GM12878 (cell line): ENCODE data around the gene USP4. TPM values are rescaled to one million over a fixed set of nuclear protein-coding genes. Genes with fewer than 3 reads are reported as not detected.
A peak's percentile ranks its signal among the peaks of the same experiment; 100 is the strongest.

Experiments used
- ATAC-seq: fragments of 200-7000 bp; cut with Tn5 transposase; 3 replicates; pipeline ENCODE4 v1.9.1; 2020; ENCODE audit warnings: mild to moderate bottlenecking, moderate library complexity
- BruUV-seq: library from RNA; stranded (reverse); fragments of 400-500 nt; replicated peaks from 2 replicates; lab custom pipeline; 2021; lab: Mats Ljungman, UMichigan
- CTCF ChIA-PET: fragments of 300-600 bp; sonication (Branson Sonifier 250); formaldehyde crosslinking; extraction: SDS; loops from one replicate; lab custom pipeline; 2021; ENCODE audit warnings: inconsistent platforms; lab: Yijun Ruan, JAX
- POLR2A ChIA-PET: fragments of 350-600 bp; formaldehyde crosslinking; extraction: SDS; loops from one replicate; lab custom pipeline; 2021; ENCODE audit warnings: inconsistent platforms; lab: Charles Lee
- RAD21 ChIA-PET: fragments of 300-600 bp; sonication (Branson Sonifier 250); formaldehyde crosslinking; loops from one replicate; lab custom pipeline; 2023; ENCODE audit warnings: antibody characterized with exemption; ENCODE audit not compliant: unreplicated experiment; lab: Charles Lee
- SMC1A ChIA-PET: fragments of 300-600 bp; sonication (Branson Sonifier 250); formaldehyde crosslinking; loops from one replicate; lab custom pipeline; 2023; ENCODE audit not compliant: unreplicated experiment, uncharacterized antibody; lab: Charles Lee
- DNase-seq: peaks from one replicate; pipeline ENCODE4 v3.0.0-alpha.2; 2011; ENCODE audit warnings: low read depth, low spot score
- FAIRE-seq: peaks from 3 replicates; lab custom pipeline; 2011; peaks lifted over from hg19 to GRCh38; lab: Jason Lieb, UNC
- H2AFZ ChIP-seq: 2 replicates; pipeline ENCODE4 v1.6.0; 2011; ENCODE audit warnings: low read depth, low read length, control low read depth; ENCODE audit not compliant: control insufficient read depth
- H3K27ac ChIP-seq: 2 replicates; pipeline ENCODE4 v1.5.1; 2011; ENCODE audit warnings: control low read depth; ENCODE audit not compliant: control insufficient read depth, insufficient read depth
- H3K27me3 ChIP-seq, 2 experiments: replicated peaks in 1 of 2; 2 replicates each; pipeline versions ENCODE4 v1.6.0 to v1.6.1; 2011; ENCODE audit warnings: low read length in 1 of 2; ENCODE audit not compliant: control insufficient read depth in 2 of 2, insufficient read depth in 2 of 2
- H3K36me3 ChIP-seq, 2 experiments: 2 replicates each; pipeline ENCODE4 v1.5.1; 2011; ENCODE audit warnings: low read length in 1 of 2; ENCODE audit not compliant: control insufficient read depth in 2 of 2, insufficient read depth in 2 of 2
- H3K4me1 ChIP-seq: 2 replicates; pipeline ENCODE4 v1.6.1; 2011; ENCODE audit warnings: mild to moderate bottlenecking, low read length, moderate library complexity, mixed read lengths; ENCODE audit not compliant: control insufficient read depth, insufficient read depth
- H3K4me2 ChIP-seq: 2 replicates; pipeline ENCODE4 v1.6.0; 2011; ENCODE audit warnings: control low read depth; ENCODE audit not compliant: control insufficient read depth, insufficient read depth
- H3K4me3 ChIP-seq: fragments of 200-600 bp; sonication (generic); 2 replicates; pipeline ENCODE4 v1.5.1; 2016
- H3K79me2 ChIP-seq: 2 replicates; pipeline ENCODE4 v1.6.0; 2011; ENCODE audit warnings: low read length; ENCODE audit not compliant: control insufficient read depth, insufficient read depth
- H3K9ac ChIP-seq: 2 replicates; pipeline ENCODE4 v1.8.0; 2011; ENCODE audit warnings: low read length, control low read depth, mixed read lengths; ENCODE audit not compliant: control insufficient read depth, insufficient read depth
- H3K9me3 ChIP-seq: replicated peaks from 3 replicates; pipeline ENCODE4 v1.5.1; 2011; ENCODE audit warnings: mild to moderate bottlenecking, low read length; ENCODE audit not compliant: control insufficient read depth, insufficient read depth
- H4K20me1 ChIP-seq: 2 replicates; pipeline ENCODE4 v1.6.0; 2011; ENCODE audit not compliant: control insufficient read depth, insufficient read depth
- BCL11A ChIP-seq: IDR thresholded peaks from 2 replicates; pipeline ENCODE4 v1.6.1; 2011; ENCODE audit warnings: low read depth, low read length
- BCL3 ChIP-seq: IDR thresholded peaks from 2 replicates; pipeline ENCODE4 v1.6.1; 2011; ENCODE audit warnings: borderline replicate concordance, low read depth, mild to moderate bottlenecking, moderate library complexity, low read length; ENCODE audit not compliant: insufficient read depth, poor library complexity, severe bottlenecking
- CBFB ChIP-seq: IDR thresholded peaks from 2 replicates; pipeline ENCODE4 v1.6.1; 2016; ENCODE audit warnings: antibody characterized with exemption, low read depth
- CEBPB ChIP-seq, 2 experiments: fragments of 150-350 bp in 1 of 2; IDR thresholded peaks; 2 replicates each; pipeline ENCODE4 v1.6.1; 2012 to 2014; ENCODE audit warnings: low read depth in 2 of 2, low read length in 2 of 2, borderline replicate concordance in 1 of 2, inconsistent platforms in 1 of 2
- CHD2 ChIP-seq: IDR thresholded peaks from 2 replicates; pipeline ENCODE4 v1.6.1; 2011; ENCODE audit warnings: low read depth, low read length, improper control_type of control experiment, borderline replicate concordance
- CREM ChIP-seq: IDR thresholded peaks from 2 replicates; pipeline ENCODE4 v1.6.1; 2014; ENCODE audit warnings: antibody characterized with exemption, low read depth
- HDAC6 ChIP-seq: fragments of 200-600 bp; sonication (generic); IDR thresholded peaks from one replicate; pipeline ENCODE4 v1.8.0; 2017; ENCODE audit warnings: antibody characterized with exemption; ENCODE audit not compliant: unreplicated experiment
- NR2C2 ChIP-seq: IDR thresholded peaks from 2 replicates; pipeline ENCODE4 v1.6.1; 2011; ENCODE audit warnings: borderline replicate concordance, low read depth; ENCODE audit not compliant: control insufficient read depth, insufficient read length
- RELB ChIP-seq: fragments of 450-650 bp; IDR thresholded peaks from 2 replicates; pipeline ENCODE4 v1.6.1; 2017; ENCODE audit warnings: low read depth, mild to moderate bottlenecking, moderate library complexity
- SRF ChIP-seq, 2 experiments: IDR thresholded peaks; 2 replicates each; pipeline ENCODE4 v1.6.1; 2011; ENCODE audit warnings: low read depth in 2 of 2, low read length in 2 of 2, mild to moderate bottlenecking in 1 of 2, moderate library complexity in 1 of 2
- STAT1 ChIP-seq: fragments of 450-650 bp; conservative IDR thresholded peaks from 2 replicates; pipeline ENCODE4 v1.6.1; 2014; ENCODE audit warnings: antibody characterized with exemption, mild to moderate bottlenecking
- SUZ12 ChIP-seq: fragments of 200-600 bp; sonication (generic); IDR thresholded peaks from one replicate; pipeline ENCODE4 v1.6.1; 2018; ENCODE audit warnings: antibody characterized with exemption, mild to moderate bottlenecking; ENCODE audit not compliant: unreplicated experiment
- TBL1XR1 ChIP-seq: IDR thresholded peaks from 2 replicates; pipeline ENCODE4 v1.6.1; 2012; ENCODE audit warnings: low read depth, low read length, improper control_type of control experiment
- TCF3 ChIP-seq: IDR thresholded peaks from 2 replicates; pipeline ENCODE4 v1.6.1; 2012; ENCODE audit warnings: low read depth, mild to moderate bottlenecking, low read length, borderline replicate concordance; ENCODE audit not compliant: insufficient read depth
- ZBED1 ChIP-seq: IDR thresholded peaks from 2 replicates; pipeline ENCODE4 v1.6.1; 2016; ENCODE audit warnings: borderline replicate concordance
- ZBTB40 ChIP-seq: fragments of 450-650 bp; IDR thresholded peaks from 2 replicates; pipeline ENCODE4 v1.6.1; 2016; ENCODE audit warnings: mild to moderate bottlenecking, moderate library complexity, borderline replicate concordance
- in situ Hi-C: fragments of 300-500 bp; cut with MboI; formaldehyde crosslinking; loops from 9 replicates; pipeline ENCODE4 v1.14.3; 2018; ENCODE audit warnings: mixed read lengths
- intact Hi-C: fragments of 100-400 bp; cut with micrococcal nuclease; formaldehyde crosslinking; loops from one replicate; pipeline ENCODE4 v1.14.2; 2022; ENCODE audit not compliant: unreplicated experiment
- polyA plus RNA-seq, 11 experiments: library from polyadenylated mRNA; depleted of rRNA in 4 of 11; unstranded in 6 of 11; stranded (reverse) in 5 of 11; fragments of >200 nt; fragmentation: Nextera tagmentation in 4 of 11; fragmentation: Illumina TruSeq in 1 of 11; extraction: Ambion mirVana in 4 of 11; extraction: Trizol in 1 of 11; gene quantifications; 1 replicate in 1 of 11; 2 replicates in 10 of 11; pipeline versions ENCODE4 v1.2.1 to v1.2.3, GENCODE V29; 2011 to 2016; ENCODE audit warnings: inconsistent platforms in 2 of 11, missing spikeins in 2 of 11, low read depth in 1 of 11
- total RNA-seq, 4 experiments: library from RNA; depleted of rRNA in 3 of 4; stranded (reverse); fragments of >200 nt in 3 of 4; fragmentation: Illumina TruSeq in 1 of 4; extraction: Trizol in 1 of 4; gene quantifications; 2 replicates each; pipeline versions ENCODE4 v1.2.1 to v1.2.3, GENCODE V29; 2013 to 2021

Gene USP4
- total and polyA plus RNA-seq, 10 of the 15 experiments (the other 5 are each of a cell fraction or from before 2014, with no cell fraction given), result 26.5 to 77.1 (median 66.0) TPM

- no peak for TF ChIP-seq HDAC6
- TF ChIP-seq CEBPB (IDR thresholded peaks at IDR 0.05; ENCODE audit: borderline replicate concordance in 1 of 2, low read depth in 2 of 2, low read length in 2 of 2), result peak in 1 of 2 experiments; percentile 50; a peak in 1 of 4 replicates
- no peak for TF ChIP-seq RELB
- TF ChIP-seq NR2C2, result no peak
- no peak for TF ChIP-seq TBL1XR1
- TF ChIP-seq, all 136 proteins: peak for 9
Measured at GRCh38 chr3:49377483-49377882, 37.6 kb upstream of the USP4 start (continued).

GRCh38 chr3:49371946-49372345 is 32.1 kb upstream of the USP4 start:
- no peak for DNase-seq
- BruUV-seq, result no TSS peak
- TF ChIP-seq CHD2, result no peak
- no peak for TF ChIP-seq BCL11A
- no peak for TF ChIP-seq BCL3
- TF ChIP-seq SUZ12, result no peak
- TF ChIP-seq CREM, result no peak
- no peak for TF ChIP-seq NR2C2
- no peak for TF ChIP-seq ZBTB40
- no peak for TF ChIP-seq SRF (IDR thresholded peaks at IDR 0.05; ENCODE audit: low read depth in 2 of 2, low read length in 2 of 2)
- no peak for TF ChIP-seq TCF3
- no peak for TF ChIP-seq STAT1
- TF ChIP-seq CBFB, result no peak
- TF ChIP-seq ZBED1, result no peak
- TF ChIP-seq, all 136 proteins: peak for 0
- Histone ChIP-seq H3K4me1 (peaks cover under 1% of the 10 kb centered on the region; the same call in 1 of the 2 replicates), H3K9ac (no peak overlapping the region), H3K36me3 (peaks cover 21 to 31% of the 10 kb centered on the region in 2 experiments), H3K4me3 (no peak overlapping the region), H2AFZ (no peak overlapping the region), H3K27ac (no peak overlapping the region), H3K27me3 (no peaks in the 10 kb centered on the region), H3K4me2 (no peak overlapping the region), H4K20me1 (no peaks in the 10 kb centered on the region; the same call in 1 of the 2 replicates), H3K79me2 (peaks cover 42% of the 10 kb centered on the region), H3K9me3 (peaks cover under 1% of the 10 kb centered on the region; the same call in 1 of the 3 replicates)
- ATAC-seq, result no peak
- in situ Hi-C loops, result no loop called here
- RAD21 ChIA-PET, result no interaction called here
- no peak for FAIRE-seq
- intact Hi-C loops, result no loop called here
- POLR2A ChIA-PET, result no interaction called here
- SMC1A ChIA-PET, result no interaction called here
- CTCF ChIA-PET, result no interaction called here
